ENCODE measurements around the gene GNAO1. TPM values are rescaled to one million over a fixed set of nuclear protein-coding genes. Genes with fewer than 3 reads are reported as not detected.

GNAO1 gene
- total and polyA plus RNA-seq, 2 donors (not counting 1 experiment from before 2014, with no cell fraction given), result 0.13 to 5.1 TPM

GRCh38 chr16:56310690-56311089 is 119.4 kb downstream of the GNAO1 start:
- Mint-ChIP-seq H3K9me3 (ENCODE audit: insufficient read depth) (no peaks in the 10 kb centered on the region), H3K4me3 (no peak overlapping the region), H3K27ac (no peak overlapping the region), H3K27me3 (peaks cover 9% of the 10 kb centered on the region), H3K4me1 (no peaks in the 10 kb centered on the region)
- Histone ChIP-seq H3K9ac (ENCODE audit: low read length) (no peak overlapping the region), H3K4me3 (ENCODE audit: control extremely low read depth in 1 of 5, extremely low read depth in 1 of 5, insufficient read depth in 1 of 5, low read depth in 2 of 5, low read length in 4 of 5) (no peak overlapping the region), H3K4me1 (ENCODE audit: control insufficient read depth in 2 of 2, insufficient read depth in 2 of 2, low read length in 2 of 2) (no peaks in the 10 kb centered on the region), H3K9me3 (ENCODE audit: control extremely low read depth in 1 of 3, control insufficient read depth in 2 of 3, insufficient read depth in 1 of 3, low read length in 2 of 3) (no peaks in the 10 kb centered on the region), H3K27ac (ENCODE audit: low read length in 2 of 2) (no peak overlapping the region), H2AFZ (ENCODE audit: insufficient read depth, low read depth, low read length, poor library complexity, severe bottlenecking) (no peak overlapping the region), H3K4me2 (replicated peaks; ENCODE audit: low read depth, low read length, poor library complexity, severe bottlenecking) (no peak overlapping the region), H3K27me3 (replicated peaks in 1 of 4; ENCODE audit: control extremely low read depth in 1 of 4, control insufficient read depth in 3 of 4, insufficient read depth in 4 of 4, low read length in 3 of 4) (peaks cover 0 to 5% (median 0%) of the 10 kb centered on the region in 4 experiments), H3K79me2 (ENCODE audit: control insufficient read depth, insufficient read depth, low read length) (no peaks in the 10 kb centered on the region), H3K36me3 (replicated peaks in 1 of 2; ENCODE audit: control extremely low read depth in 1 of 2, control insufficient read depth in 1 of 2, extremely low read depth in 1 of 2, insufficient read depth in 2 of 2, low read length in 1 of 2) (no peaks in the 10 kb centered on the region), H4K20me1 (ENCODE audit: control insufficient read depth, insufficient read depth, low read length, poor library complexity, severe bottlenecking) (no peaks in the 10 kb centered on the region)
- WGBS (ENCODE audit: insufficient coverage), result 67% methylated on average over 1 of the region's 2 CpGs
- ATAC-seq (ENCODE audit: low read depth), result no peak
- intact Hi-C loops (cut with micrococcal nuclease), result no loop called here
- POLR2A ChIA-PET, result no interaction called here
- DNase-seq, result no peak
- TF ChIP-seq CTCF (IDR thresholded peaks at IDR 0.05), result no peak
- TF ChIP-seq EZH2 (IDR thresholded peaks at IDR 0.05; ENCODE audit: borderline replicate concordance, insufficient read depth, low read depth, low read length, poor library complexity, severe bottlenecking), result no peak
- CTCF ChIA-PET, result interaction anchor here (1.3 to 2.1 kb wide), 2 partner anchors 8 to 205 kb away, joined by 3 to 10 read pairs; no protein-coding TSS in a partner anchor

GRCh38 chr16:56311208-56312027 is 120.1 kb downstream of the GNAO1 start:
- no peaks in the 10 kb centered on the region for H3K4me1 ChIP-seq (ENCODE audit: control insufficient read depth in 2 of 2, insufficient read depth in 2 of 2, low read length in 2 of 2)
- H3K4me3 ChIP-seq (ENCODE audit: control extremely low read depth in 1 of 5, extremely low read depth in 1 of 5, insufficient read depth in 1 of 5, low read depth in 2 of 5, low read length in 4 of 5), result no peak overlapping the region
- peaks cover 0 to 5% (median 0%) of the 10 kb centered on the region in 4 experiments for H3K27me3 ChIP-seq (replicated peaks in 1 of 4; ENCODE audit: control extremely low read depth in 1 of 4, control insufficient read depth in 3 of 4, insufficient read depth in 4 of 4, low read length in 3 of 4)
- ChIA-PET CTCF (interaction anchor here (0.7 to 1.2 kb wide), 2 partner anchors 10 to 11 kb away, joined by 3 read pairs; no protein-coding TSS in a partner anchor), POLR2A (no interaction called here)
- H3K27ac ChIP-seq (ENCODE audit: low read length in 2 of 2), result no peak overlapping the region
- Mint-ChIP-seq H3K27ac (no peak overlapping the region), H3K9me3 (ENCODE audit: insufficient read depth) (no peaks in the 10 kb centered on the region), H3K27me3 (peaks cover 9% of the 10 kb centered on the region), H3K4me1 (no peaks in the 10 kb centered on the region), H3K4me3 (no peak overlapping the region)
- WGBS (ENCODE audit: insufficient coverage), result 85% methylated on average over 5 of the region's 13 CpGs
- H3K4me2 ChIP-seq (replicated peaks; ENCODE audit: low read depth, low read length, poor library complexity, severe bottlenecking), result no peak overlapping the region
- no peaks in the 10 kb centered on the region for H3K79me2 ChIP-seq (ENCODE audit: control insufficient read depth, insufficient read depth, low read length)
- no peak overlapping the region for H3K9ac ChIP-seq (ENCODE audit: low read length)
- TF ChIP-seq EZH2 (IDR thresholded peaks at IDR 0.05; ENCODE audit: borderline replicate concordance, insufficient read depth, low read depth, low read length, poor library complexity, severe bottlenecking), result no peak
- no peak for TF ChIP-seq CTCF (IDR thresholded peaks at IDR 0.05)
- no peak for ATAC-seq (ENCODE audit: low read depth)
- no peak for DNase-seq
- no peaks in the 10 kb centered on the region for H3K9me3 ChIP-seq (ENCODE audit: control extremely low read depth in 1 of 3, control insufficient read depth in 2 of 3, insufficient read depth in 1 of 3, low read length in 2 of 3)
- H3K36me3 ChIP-seq (replicated peaks in 1 of 2; ENCODE audit: control extremely low read depth in 1 of 2, control insufficient read depth in 1 of 2, extremely low read depth in 1 of 2, insufficient read depth in 2 of 2, low read length in 1 of 2), result no peaks in the 10 kb centered on the region
- H2AFZ ChIP-seq (ENCODE audit: insufficient read depth, low read depth, low read length, poor library complexity, severe bottlenecking), result no peak overlapping the region
- intact Hi-C loops (cut with micrococcal nuclease), result no loop called here
- no peaks in the 10 kb centered on the region for H4K20me1 ChIP-seq (ENCODE audit: control insufficient read depth, insufficient read depth, low read length, poor library complexity, severe bottlenecking)

Data from B cell (primary cell).